WTC11 (cell line): ENCODE measurements around the gene DDI2. TPM values are rescaled to one million over a fixed set of nuclear protein-coding genes. Genes with fewer than 3 reads are reported as not detected.

Source experiments
- ATAC-seq: fragments of 200-7000 bp; cut with Tn5 transposase; 2 replicates; pipeline ENCODE4 v1.10.0; 2021; ENCODE audit warnings: mild to moderate bottlenecking, moderate library complexity
- CTCF ChIA-PET: fragments of 300-600 bp; sonication (Branson Sonifier 250); formaldehyde crosslinking; loops from one replicate; lab custom pipeline; 2021; ENCODE audit warnings: antibody characterized with exemption; lab: Charles Lee
- POLR2A ChIA-PET: fragments of 350-600 bp; sonication (Branson Sonifier 250); formaldehyde crosslinking; loops from one replicate; lab custom pipeline; 2021; ENCODE audit warnings: antibody characterized with exemption; lab: Charles Lee
- DNase-seq: peaks from one replicate; pipeline ENCODE4 v3.0.0; 2021; ENCODE audit warnings: low spot score
- H3K27ac Mint-ChIP-seq: 2 replicates; pipeline ENCODE4 v1.8.0; 2021; ENCODE audit warnings: mixed read lengths
- H3K27me3 Mint-ChIP-seq: 2 replicates; pipeline ENCODE4 v1.8.0; 2021; ENCODE audit warnings: low read depth, mild to moderate bottlenecking, moderate library complexity, mixed read lengths
- H3K36me3 Mint-ChIP-seq: 2 replicates; pipeline ENCODE4 v1.8.0; 2021; ENCODE audit warnings: mixed read lengths
- H3K4me1 Mint-ChIP-seq: 2 replicates; pipeline ENCODE4 v1.8.0; 2022; ENCODE audit warnings: mixed read lengths
- H3K4me3 Mint-ChIP-seq: 2 replicates; pipeline ENCODE4 v1.8.0; 2021; ENCODE audit warnings: mild to moderate bottlenecking, moderate library complexity, mixed read lengths
- H3K9me3 Mint-ChIP-seq: 2 replicates; pipeline ENCODE4 v1.8.0; 2021; ENCODE audit warnings: mixed read lengths
- ATF1 ChIP-seq: sonication (generic); formaldehyde crosslinking; IDR thresholded peaks from 2 replicates; pipeline ENCODE4 v1.8.1; 2023; ENCODE audit warnings: mild to moderate bottlenecking, moderate library complexity, missing genetic modification reagents
- CREB1 ChIP-seq: sonication (generic); formaldehyde crosslinking; IDR thresholded peaks from 2 replicates; pipeline ENCODE4 v1.8.0; 2023; ENCODE audit warnings: mild to moderate bottlenecking, missing genetic modification reagents
- CREM ChIP-seq: sonication (generic); formaldehyde crosslinking; IDR thresholded peaks from 2 replicates; pipeline ENCODE4 v1.8.1; 2022; ENCODE audit warnings: mild to moderate bottlenecking, missing genetic modification reagents, moderate library complexity
- EMX1 ChIP-seq: fragments of 250-450 bp; sonication (Bioruptor Pico); IDR thresholded peaks from 2 replicates; pipeline ENCODE4 v1.8.0; 2021; ENCODE audit warnings: mild to moderate bottlenecking
- GABPB1 ChIP-seq: sonication (generic); formaldehyde crosslinking; IDR thresholded peaks from 2 replicates; pipeline ENCODE4 v1.8.1; 2023; ENCODE audit warnings: mild to moderate bottlenecking, missing genetic modification reagents
- GRHL2 ChIP-seq: fragments of 250-450 bp; sonication (Bioruptor Pico); IDR thresholded peaks from 2 replicates; pipeline ENCODE4 v1.8.0; 2022; ENCODE audit warnings: mild to moderate bottlenecking, moderate library complexity; ENCODE audit not compliant: insufficient replicate concordance, severe bottlenecking
- GTF2I ChIP-seq: fragments of 250-450 bp; sonication (Bioruptor Pico); conservative IDR thresholded peaks from 2 replicates; pipeline ENCODE4 v1.4.0; 2021; ENCODE audit warnings: mild to moderate bottlenecking
- NFE2L1 ChIP-seq: sonication (generic); formaldehyde crosslinking; IDR thresholded peaks from 2 replicates; pipeline ENCODE4 v1.8.1; 2023; ENCODE audit warnings: missing genetic modification reagents
- SP1 ChIP-seq: sonication (generic); formaldehyde crosslinking; conservative IDR thresholded peaks from 2 replicates; pipeline ENCODE4 v1.8.1; 2022; ENCODE audit warnings: missing genetic modification reagents
- TEAD4 ChIP-seq: sonication (generic); formaldehyde crosslinking; IDR thresholded peaks from 2 replicates; pipeline ENCODE4 v1.8.0; 2022; ENCODE audit warnings: mild to moderate bottlenecking, missing genetic modification reagents
- TP53 ChIP-seq: sonication (generic); formaldehyde crosslinking; IDR thresholded peaks from 2 replicates; pipeline ENCODE4 v1.8.1; 2023; ENCODE audit warnings: mild to moderate bottlenecking, missing genetic modification reagents
- USF1 ChIP-seq: sonication (generic); formaldehyde crosslinking; IDR thresholded peaks from 2 replicates; pipeline ENCODE4 v1.8.0; 2022; ENCODE audit warnings: mild to moderate bottlenecking, missing genetic modification reagents
- ZNF138 ChIP-seq: sonication (generic); formaldehyde crosslinking; conservative IDR thresholded peaks from 2 replicates; pipeline ENCODE4 v1.8.1; 2022; ENCODE audit warnings: mild to moderate bottlenecking, moderate library complexity, missing genetic modification reagents
- ZNF219 ChIP-seq: sonication (generic); formaldehyde crosslinking; IDR thresholded peaks from 2 replicates; pipeline ENCODE4 v1.8.0; 2023; ENCODE audit warnings: missing genetic modification reagents, mild to moderate bottlenecking, borderline replicate concordance
- total RNA-seq: library from RNA; stranded (reverse); gene quantifications from 3 replicates; pipeline ENCODE4 v1.2.3, GENCODE V29; 2021
- TF ChIP-seq, protein P1 (sequence below): sonication (generic); formaldehyde crosslinking; IDR thresholded peaks from 2 replicates; pipeline ENCODE4 v1.8.0; 2022; ENCODE audit warnings: mild to moderate bottlenecking, missing genetic modification reagents
- TF ChIP-seq, protein P2 (sequence below): sonication (generic); formaldehyde crosslinking; IDR thresholded peaks from 2 replicates; pipeline ENCODE4 v1.8.1; 2023; ENCODE audit warnings: mild to moderate bottlenecking, missing genetic modification reagents, moderate library complexity
- TF ChIP-seq, protein P3 (sequence below): sonication (generic); formaldehyde crosslinking; IDR thresholded peaks from 2 replicates; pipeline ENCODE4 v1.8.1; 2022; ENCODE audit warnings: missing genetic modification reagents, borderline replicate concordance
- TF ChIP-seq, protein P4 (sequence below): sonication (generic); formaldehyde crosslinking; IDR thresholded peaks from 2 replicates; pipeline ENCODE4 v1.8.0; 2023; ENCODE audit warnings: missing genetic modification reagents
- TF ChIP-seq, protein P5 (sequence below): sonication (generic); formaldehyde crosslinking; IDR thresholded peaks from 2 replicates; pipeline ENCODE4 v1.8.1; 2023; ENCODE audit warnings: mild to moderate bottlenecking, missing genetic modification reagents, moderate library complexity
- TF ChIP-seq, protein P6 (sequence below): fragments of 250-450 bp; sonication (Bioruptor Pico); IDR thresholded peaks from 2 replicates; pipeline ENCODE4 v1.9.0; 2021; ENCODE audit warnings: mild to moderate bottlenecking
- TF ChIP-seq, protein P7 (sequence below): sonication (generic); formaldehyde crosslinking; conservative IDR thresholded peaks from 2 replicates; pipeline ENCODE4 v1.8.1; 2023; ENCODE audit warnings: mild to moderate bottlenecking, low read depth, missing genetic modification reagents, moderate library complexity

Gene DDI2
- total RNA-seq, 1 experiment from 2014 or later, result 34.2 TPM

DNA sequence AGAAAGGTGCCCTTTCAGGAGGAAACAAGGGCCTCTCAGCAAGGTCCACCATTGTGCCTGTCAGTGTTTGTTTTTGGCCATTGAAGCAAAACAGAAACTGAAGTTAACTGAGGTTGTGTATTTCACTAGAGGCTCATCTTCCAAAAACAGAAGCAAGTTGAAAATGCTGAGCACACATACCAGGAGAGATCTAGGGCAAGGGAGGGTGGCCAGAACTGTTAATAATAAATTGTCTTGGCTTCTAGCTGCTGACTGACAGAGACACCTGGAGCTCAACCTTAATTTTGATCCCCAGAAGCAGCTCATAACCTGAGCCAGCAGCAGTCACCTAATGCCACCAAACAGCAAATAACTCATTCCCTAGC, 37.6 kb upstream of the DDI2 start:
- no peak overlapping the region for H3K4me3 Mint-ChIP-seq
- ChIA-PET POLR2A (no interaction called here), CTCF (no interaction called here)
- H3K9me3 Mint-ChIP-seq, result no peaks in the 10 kb centered on the region
- H3K27me3 Mint-ChIP-seq, result no peaks in the 10 kb centered on the region
- DNase-seq, result no peak
- 0 out of 2 replicates have a peak overlapping the region, but pooled peaks have one; percentile 27 for H3K27ac Mint-ChIP-seq
- no peaks in the 10 kb centered on the region for H3K4me1 Mint-ChIP-seq
- TF ChIP-seq SP1 (CRISPR knock-in tag) (no peak), GABPB1 (CRISPR knock-in tag) (no peak), GTF2I (CRISPR knock-in tag) (no peak), ZNF219 (CRISPR knock-in tag) (no peak), NFE2L1 (no peak), CREM (CRISPR knock-in tag) (no peak), CREB1 (CRISPR knock-in tag) (no peak), ATF1 (CRISPR knock-in tag) (no peak), GRHL2 (no peak), EMX1 (CRISPR knock-in tag) (no peak)
- TF ChIP-seq, protein P1, sequence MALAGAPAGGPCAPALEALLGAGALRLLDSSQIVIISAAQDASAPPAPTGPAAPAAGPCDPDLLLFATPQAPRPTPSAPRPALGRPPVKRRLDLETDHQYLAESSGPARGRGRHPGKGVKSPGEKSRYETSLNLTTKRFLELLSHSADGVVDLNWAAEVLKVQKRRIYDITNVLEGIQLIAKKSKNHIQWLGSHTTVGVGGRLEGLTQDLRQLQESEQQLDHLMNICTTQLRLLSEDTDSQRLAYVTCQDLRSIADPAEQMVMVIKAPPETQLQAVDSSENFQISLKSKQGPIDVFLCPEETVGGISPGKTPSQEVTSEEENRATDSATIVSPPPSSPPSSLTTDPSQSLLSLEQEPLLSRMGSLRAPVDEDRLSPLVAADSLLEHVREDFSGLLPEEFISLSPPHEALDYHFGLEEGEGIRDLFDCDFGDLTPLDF (CRISPR knock-in tag), result no peak
- TF ChIP-seq, protein P2, sequence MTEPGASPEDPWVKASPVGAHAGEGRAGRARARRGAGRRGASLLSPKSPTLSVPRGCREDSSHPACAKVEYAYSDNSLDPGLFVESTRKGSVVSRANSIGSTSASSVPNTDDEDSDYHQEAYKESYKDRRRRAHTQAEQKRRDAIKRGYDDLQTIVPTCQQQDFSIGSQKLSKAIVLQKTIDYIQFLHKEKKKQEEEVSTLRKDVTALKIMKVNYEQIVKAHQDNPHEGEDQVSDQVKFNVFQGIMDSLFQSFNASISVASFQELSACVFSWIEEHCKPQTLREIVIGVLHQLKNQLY, result no peak
- ATAC-seq, result no peak
- H3K36me3 Mint-ChIP-seq, result no peaks in the 10 kb centered on the region

- POLR2A ChIA-PET, result no interaction called here
- TF ChIP-seq, protein P3, sequence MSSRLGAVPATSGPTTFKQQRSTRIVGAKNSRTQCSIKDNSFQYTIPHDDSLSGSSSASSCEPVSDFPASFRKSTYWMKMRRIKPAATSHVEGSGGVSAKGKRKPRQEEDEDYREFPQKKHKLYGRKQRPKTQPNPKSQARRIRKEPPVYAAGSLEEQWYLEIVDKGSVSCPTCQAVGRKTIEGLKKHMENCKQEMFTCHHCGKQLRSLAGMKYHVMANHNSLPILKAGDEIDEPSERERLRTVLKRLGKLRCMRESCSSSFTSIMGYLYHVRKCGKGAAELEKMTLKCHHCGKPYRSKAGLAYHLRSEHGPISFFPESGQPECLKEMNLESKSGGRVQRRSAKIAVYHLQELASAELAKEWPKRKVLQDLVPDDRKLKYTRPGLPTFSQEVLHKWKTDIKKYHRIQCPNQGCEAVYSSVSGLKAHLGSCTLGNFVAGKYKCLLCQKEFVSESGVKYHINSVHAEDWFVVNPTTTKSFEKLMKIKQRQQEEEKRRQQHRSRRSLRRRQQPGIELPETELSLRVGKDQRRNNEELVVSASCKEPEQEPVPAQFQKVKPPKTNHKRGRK (CRISPR knock-in tag), result no peak
- TF ChIP-seq ZNF138 (no peak), TP53 (CRISPR knock-in tag) (no peak), USF1 (CRISPR knock-in tag) (no peak), TEAD4 (no peak), SP1 (CRISPR knock-in tag) (no peak)
- TF ChIP-seq, protein P4, sequence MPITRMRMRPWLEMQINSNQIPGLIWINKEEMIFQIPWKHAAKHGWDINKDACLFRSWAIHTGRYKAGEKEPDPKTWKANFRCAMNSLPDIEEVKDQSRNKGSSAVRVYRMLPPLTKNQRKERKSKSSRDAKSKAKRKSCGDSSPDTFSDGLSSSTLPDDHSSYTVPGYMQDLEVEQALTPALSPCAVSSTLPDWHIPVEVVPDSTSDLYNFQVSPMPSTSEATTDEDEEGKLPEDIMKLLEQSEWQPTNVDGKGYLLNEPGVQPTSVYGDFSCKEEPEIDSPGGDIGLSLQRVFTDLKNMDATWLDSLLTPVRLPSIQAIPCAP (CRISPR knock-in tag), result no peak
- TF ChIP-seq, protein P5, sequence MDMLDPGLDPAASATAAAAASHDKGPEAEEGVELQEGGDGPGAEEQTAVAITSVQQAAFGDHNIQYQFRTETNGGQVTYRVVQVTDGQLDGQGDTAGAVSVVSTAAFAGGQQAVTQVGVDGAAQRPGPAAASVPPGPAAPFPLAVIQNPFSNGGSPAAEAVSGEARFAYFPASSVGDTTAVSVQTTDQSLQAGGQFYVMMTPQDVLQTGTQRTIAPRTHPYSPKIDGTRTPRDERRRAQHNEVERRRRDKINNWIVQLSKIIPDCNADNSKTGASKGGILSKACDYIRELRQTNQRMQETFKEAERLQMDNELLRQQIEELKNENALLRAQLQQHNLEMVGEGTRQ (CRISPR knock-in tag), result no peak
- TF ChIP-seq, protein P6, sequence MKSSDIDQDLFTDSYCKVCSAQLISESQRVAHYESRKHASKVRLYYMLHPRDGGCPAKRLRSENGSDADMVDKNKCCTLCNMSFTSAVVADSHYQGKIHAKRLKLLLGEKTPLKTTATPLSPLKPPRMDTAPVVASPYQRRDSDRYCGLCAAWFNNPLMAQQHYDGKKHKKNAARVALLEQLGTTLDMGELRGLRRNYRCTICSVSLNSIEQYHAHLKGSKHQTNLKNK (CRISPR knock-in tag), result no peak
- TF ChIP-seq, protein P1 (CRISPR knock-in tag), result no peak
- TF ChIP-seq, protein P7, sequence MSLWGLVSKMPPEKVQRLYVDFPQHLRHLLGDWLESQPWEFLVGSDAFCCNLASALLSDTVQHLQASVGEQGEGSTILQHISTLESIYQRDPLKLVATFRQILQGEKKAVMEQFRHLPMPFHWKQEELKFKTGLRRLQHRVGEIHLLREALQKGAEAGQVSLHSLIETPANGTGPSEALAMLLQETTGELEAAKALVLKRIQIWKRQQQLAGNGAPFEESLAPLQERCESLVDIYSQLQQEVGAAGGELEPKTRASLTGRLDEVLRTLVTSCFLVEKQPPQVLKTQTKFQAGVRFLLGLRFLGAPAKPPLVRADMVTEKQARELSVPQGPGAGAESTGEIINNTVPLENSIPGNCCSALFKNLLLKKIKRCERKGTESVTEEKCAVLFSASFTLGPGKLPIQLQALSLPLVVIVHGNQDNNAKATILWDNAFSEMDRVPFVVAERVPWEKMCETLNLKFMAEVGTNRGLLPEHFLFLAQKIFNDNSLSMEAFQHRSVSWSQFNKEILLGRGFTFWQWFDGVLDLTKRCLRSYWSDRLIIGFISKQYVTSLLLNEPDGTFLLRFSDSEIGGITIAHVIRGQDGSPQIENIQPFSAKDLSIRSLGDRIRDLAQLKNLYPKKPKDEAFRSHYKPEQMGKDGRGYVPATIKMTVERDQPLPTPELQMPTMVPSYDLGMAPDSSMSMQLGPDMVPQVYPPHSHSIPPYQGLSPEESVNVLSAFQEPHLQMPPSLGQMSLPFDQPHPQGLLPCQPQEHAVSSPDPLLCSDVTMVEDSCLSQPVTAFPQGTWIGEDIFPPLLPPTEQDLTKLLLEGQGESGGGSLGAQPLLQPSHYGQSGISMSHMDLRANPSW (CRISPR knock-in tag), result no peak
- H3K9me3 Mint-ChIP-seq, result peaks cover 3% of the 10 kb centered on the region
- peaks cover 3% of the 10 kb centered on the region for H3K36me3 Mint-ChIP-seq
- CTCF ChIA-PET, result no interaction called here
- peak overlapping the region; percentile 67 for H3K4me3 Mint-ChIP-seq
- no peak for ATAC-seq
- no peak for DNase-seq
- no peaks in the 10 kb centered on the region for H3K27me3 Mint-ChIP-seq
- H3K4me1 Mint-ChIP-seq, result no peaks in the 10 kb centered on the region
- H3K27ac Mint-ChIP-seq, result no peak overlapping the region
Observed at GRCh38 chr1:15583016-15583706, 34.1 kb upstream of the DDI2 start.
